ENCODE results near the gene CCDC92. TPM values are rescaled to one million over a fixed set of nuclear protein-coding genes. Genes with fewer than 3 reads are reported as not detected.

The CCDC92 gene
- total and polyA plus RNA-seq, 2 of the 13 experiments (the other 11 are each of a cell fraction or from before 2014, with no cell fraction given) = 5.4 to 14.7 TPM

GRCh38 chr12:123916729-123917128 is 55.9 kb downstream of the CCDC92 start:
- peaks cover 0 to 21% of the 10 kb centered on the region in 2 experiments; a peak in 2 of 5 replicates for H3K27me3 ChIP-seq (ENCODE audit: control insufficient read depth in 1 of 2, insufficient read depth in 2 of 2, low read length in 2 of 2)

More at GRCh38 chr12:123916729-123917128, 55.9 kb downstream of the CCDC92 start:
- WGBS (ENCODE audit: low lambda C conversion rate) = 29% methylated on average over 5 of the region's 5 CpGs
- H3K4me3 ChIP-seq (replicated peaks in 1 of 3; ENCODE audit: insufficient read depth in 1 of 3, low read depth in 2 of 3, low read length in 3 of 3) = no peak overlapping the region
- H2AFZ ChIP-seq (ENCODE audit: low read length) = no peak overlapping the region
- no peaks in the 10 kb centered on the region for H3K9me3 ChIP-seq (ENCODE audit: low read length)
- H3K9ac ChIP-seq (ENCODE audit: insufficient read depth, low read depth, low read length) = no peak overlapping the region
- in situ Hi-C loops (cut with HindIII; ENCODE audit: extremely low pct_ligation_motif_present, low pct_unique_long_range_greater_than_20kb) = no loop called here
- no peaks in the 10 kb centered on the region for H3K79me2 ChIP-seq (ENCODE audit: insufficient read depth, low read length)
- ChIA-PET POLR2A (no interaction called here), CTCF (ENCODE audit: low intra/inter-chr PET ratio, low total read pairs) (no interaction called here)
- TF ChIP-seq ARNT (IDR thresholded peaks at IDR 0.05) = no peak
- TF ChIP-seq GMEB1 (CRISPR knock-in tag; IDR thresholded peaks at IDR 0.05; ENCODE audit: borderline replicate concordance) = no peak
- no peak for TF ChIP-seq MTERF4 (CRISPR knock-in tag; IDR thresholded peaks at IDR 0.05)
- TF ChIP-seq ZNF800 (CRISPR knock-in tag; IDR thresholded peaks at IDR 0.05) = no peak
- TF ChIP-seq ZUFSP (CRISPR knock-in tag; IDR thresholded peaks at IDR 0.05; ENCODE audit: borderline replicate concordance) = no peak
- TF ChIP-seq SMAD3 (CRISPR knock-in tag; IDR thresholded peaks at IDR 0.05) = no peak
- no peak for TF ChIP-seq ZIK1 (CRISPR knock-in tag; IDR thresholded peaks at IDR 0.05; ENCODE audit: borderline replicate concordance, low read depth)
- TF ChIP-seq ARID2 (CRISPR knock-in tag; IDR thresholded peaks at IDR 0.05; ENCODE audit: borderline replicate concordance) = no peak
- no peak for TF ChIP-seq ZNF12 (CRISPR knock-in tag; IDR thresholded peaks at IDR 0.05)
- TF ChIP-seq MBD4 (IDR thresholded peaks at IDR 0.05; ENCODE audit: borderline replicate concordance, low read length) = no peak
- TF ChIP-seq DNMT3B (CRISPR knock-in tag; conservative IDR thresholded peaks at IDR 0.05) = no peak
- TF ChIP-seq ZNF333 (CRISPR knock-in tag; IDR thresholded peaks at IDR 0.05; ENCODE audit: borderline replicate concordance) = no peak
- TF ChIP-seq TAF15 (IDR thresholded peaks at IDR 0.05; ENCODE audit: low read depth, low read length, poor library complexity, severe bottlenecking) = no peak
- H3K36me3 ChIP-seq (replicated peaks in 1 of 2; ENCODE audit: control insufficient read depth in 1 of 2, insufficient read depth in 2 of 2, low read length in 2 of 2) = no peaks in the 10 kb centered on the region
- FAIRE-seq (no peak), DNase-seq (ENCODE audit: low spot score) (no peak), ATAC-seq (no peak)
- no peaks in the 10 kb centered on the region for H3K4me1 ChIP-seq (ENCODE audit: insufficient read depth, low read length)
- no peaks in the 10 kb centered on the region for H4K20me1 ChIP-seq (ENCODE audit: insufficient read depth, low read length)
- no peak overlapping the region for H3K27ac ChIP-seq (ENCODE audit: extremely low read length, insufficient read depth, low read length)
- no TSS peak for BruUV-seq (replicated peaks)
- no peak overlapping the region for H3K4me2 ChIP-seq (ENCODE audit: low read depth, low read length)
- intact Hi-C loops (cut with micrococcal nuclease; ENCODE audit: unreplicated experiment) = no loop called here

Data from HepG2 (cell line).